ENCODE results near the gene DUS3L.

DUS3L gene

DNA sequence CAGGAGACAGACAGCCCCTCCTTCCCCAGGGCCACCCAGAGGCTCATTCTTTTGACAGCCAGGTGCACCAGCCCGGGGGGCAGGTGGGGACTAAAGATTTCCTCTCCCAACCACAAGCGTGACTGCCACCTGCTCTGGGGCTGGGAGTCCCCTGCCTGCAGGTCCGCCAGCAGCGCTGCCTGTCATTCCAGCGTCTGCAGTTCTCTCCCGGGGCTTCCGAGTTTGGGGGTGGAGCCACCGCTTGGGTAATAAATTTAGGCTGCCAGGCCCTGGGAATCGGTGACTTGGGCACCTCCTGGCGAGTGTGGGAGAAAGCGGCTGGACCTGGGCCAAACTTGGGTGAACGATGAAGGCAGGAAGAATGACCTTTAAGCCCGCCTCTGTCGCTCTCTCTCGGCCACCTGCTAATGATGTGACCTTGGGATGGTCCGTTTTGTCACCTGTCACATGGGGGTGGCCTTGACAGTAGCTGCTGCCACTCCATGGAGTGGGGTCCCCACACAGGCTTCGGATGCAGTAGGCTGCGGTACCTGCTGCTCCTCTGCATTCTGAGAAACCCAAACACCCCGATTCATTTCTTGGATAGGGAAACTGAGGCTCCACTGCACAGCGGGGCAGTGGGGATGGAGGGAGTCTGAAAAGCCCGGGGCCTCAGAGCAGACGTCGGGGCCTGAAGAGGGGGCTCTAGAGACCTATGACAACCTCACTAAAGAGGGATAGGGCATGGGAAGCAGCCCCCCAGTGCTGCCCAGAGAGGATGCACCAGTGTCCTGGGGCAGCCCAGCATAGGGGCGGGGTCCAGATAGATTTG lies 35.8 kb upstream of the DUS3L start (continued):
- TF ChIP-seq, protein P1, sequence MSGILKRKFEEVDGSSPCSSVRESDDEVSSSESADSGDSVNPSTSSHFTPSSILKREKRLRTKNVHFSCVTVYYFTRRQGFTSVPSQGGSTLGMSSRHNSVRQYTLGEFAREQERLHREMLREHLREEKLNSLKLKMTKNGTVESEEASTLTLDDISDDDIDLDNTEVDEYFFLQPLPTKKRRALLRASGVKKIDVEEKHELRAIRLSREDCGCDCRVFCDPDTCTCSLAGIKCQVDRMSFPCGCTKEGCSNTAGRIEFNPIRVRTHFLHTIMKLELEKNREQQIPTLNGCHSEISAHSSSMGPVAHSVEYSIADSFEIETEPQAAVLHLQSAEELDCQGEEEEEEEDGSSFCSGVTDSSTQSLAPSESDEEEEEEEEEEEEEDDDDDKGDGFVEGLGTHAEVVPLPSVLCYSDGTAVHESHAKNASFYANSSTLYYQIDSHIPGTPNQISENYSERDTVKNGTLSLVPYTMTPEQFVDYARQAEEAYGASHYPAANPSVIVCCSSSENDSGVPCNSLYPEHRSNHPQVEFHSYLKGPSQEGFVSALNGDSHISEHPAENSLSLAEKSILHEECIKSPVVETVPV (CRISPR knock-in tag; IDR thresholded peaks at IDR 0.05) = no peak
- no peak for TF ChIP-seq RARB (CRISPR knock-in tag; IDR thresholded peaks at IDR 0.05)

DNA sequence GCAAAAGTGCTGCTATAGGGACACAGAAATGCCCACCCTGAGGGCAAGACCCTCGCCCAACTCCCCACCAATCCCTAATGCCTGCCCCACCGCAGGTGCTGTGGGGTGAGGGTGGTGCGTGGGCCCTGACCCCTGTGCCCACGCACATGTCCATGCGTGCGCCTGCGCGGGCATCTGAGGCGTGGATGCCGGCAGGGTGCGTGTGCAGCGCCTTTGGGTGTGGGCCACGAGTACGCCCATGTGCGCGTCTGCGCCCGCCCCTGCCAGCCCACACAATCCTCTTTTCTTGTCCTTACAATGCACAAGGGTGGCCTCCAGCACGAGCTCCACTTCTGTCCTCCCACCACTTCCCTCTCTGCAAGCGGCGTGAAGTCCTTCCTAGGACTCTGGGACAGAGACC lies 34.2 kb upstream of the DUS3L start:
- no peak for ATAC-seq
- TF ChIP-seq, protein P2, sequence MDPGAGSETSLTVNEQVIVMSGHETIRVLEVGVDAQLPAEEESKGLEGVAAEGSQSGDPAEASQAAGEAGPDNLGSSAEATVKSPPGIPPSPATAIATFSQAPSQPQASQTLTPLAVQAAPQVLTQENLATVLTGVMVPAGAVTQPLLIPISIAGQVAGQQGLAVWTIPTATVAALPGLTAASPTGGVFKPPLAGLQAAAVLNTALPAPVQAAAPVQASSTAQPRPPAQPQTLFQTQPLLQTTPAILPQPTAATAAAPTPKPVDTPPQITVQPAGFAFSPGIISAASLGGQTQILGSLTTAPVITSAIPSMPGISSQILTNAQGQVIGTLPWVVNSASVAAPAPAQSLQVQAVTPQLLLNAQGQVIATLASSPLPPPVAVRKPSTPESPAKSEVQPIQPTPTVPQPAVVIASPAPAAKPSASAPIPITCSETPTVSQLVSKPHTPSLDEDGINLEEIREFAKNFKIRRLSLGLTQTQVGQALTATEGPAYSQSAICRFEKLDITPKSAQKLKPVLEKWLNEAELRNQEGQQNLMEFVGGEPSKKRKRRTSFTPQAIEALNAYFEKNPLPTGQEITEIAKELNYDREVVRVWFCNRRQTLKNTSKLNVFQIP (CRISPR knock-in tag; IDR thresholded peaks at IDR 0.05; ENCODE audit: borderline replicate concordance, low read depth) = no peak
- TF ChIP-seq ZFP30 (CRISPR knock-in tag; IDR thresholded peaks at IDR 0.05) (no peak), ESRRG (CRISPR knock-in tag; IDR thresholded peaks at IDR 0.05) (no peak), ZFP3 (CRISPR knock-in tag; IDR thresholded peaks at IDR 0.05) (no peak), RARB (CRISPR knock-in tag; IDR thresholded peaks at IDR 0.05) (no peak), CSDC2 (CRISPR knock-in tag; IDR thresholded peaks at IDR 0.05) (no peak), ZC3H10 (CRISPR knock-in tag; IDR thresholded peaks at IDR 0.05) (no peak), TCF4 (CRISPR knock-in tag; IDR thresholded peaks at IDR 0.05; ENCODE audit: borderline replicate concordance) (no peak), PPARA (CRISPR knock-in tag; IDR thresholded peaks at IDR 0.05; ENCODE audit: borderline replicate concordance) (no peak), TOX (CRISPR knock-in tag; IDR thresholded peaks at IDR 0.05; ENCODE audit: borderline replicate concordance) (no peak), ISL1 (CRISPR knock-in tag; IDR thresholded peaks at IDR 0.05) (no peak)
- TF ChIP-seq, protein P3, sequence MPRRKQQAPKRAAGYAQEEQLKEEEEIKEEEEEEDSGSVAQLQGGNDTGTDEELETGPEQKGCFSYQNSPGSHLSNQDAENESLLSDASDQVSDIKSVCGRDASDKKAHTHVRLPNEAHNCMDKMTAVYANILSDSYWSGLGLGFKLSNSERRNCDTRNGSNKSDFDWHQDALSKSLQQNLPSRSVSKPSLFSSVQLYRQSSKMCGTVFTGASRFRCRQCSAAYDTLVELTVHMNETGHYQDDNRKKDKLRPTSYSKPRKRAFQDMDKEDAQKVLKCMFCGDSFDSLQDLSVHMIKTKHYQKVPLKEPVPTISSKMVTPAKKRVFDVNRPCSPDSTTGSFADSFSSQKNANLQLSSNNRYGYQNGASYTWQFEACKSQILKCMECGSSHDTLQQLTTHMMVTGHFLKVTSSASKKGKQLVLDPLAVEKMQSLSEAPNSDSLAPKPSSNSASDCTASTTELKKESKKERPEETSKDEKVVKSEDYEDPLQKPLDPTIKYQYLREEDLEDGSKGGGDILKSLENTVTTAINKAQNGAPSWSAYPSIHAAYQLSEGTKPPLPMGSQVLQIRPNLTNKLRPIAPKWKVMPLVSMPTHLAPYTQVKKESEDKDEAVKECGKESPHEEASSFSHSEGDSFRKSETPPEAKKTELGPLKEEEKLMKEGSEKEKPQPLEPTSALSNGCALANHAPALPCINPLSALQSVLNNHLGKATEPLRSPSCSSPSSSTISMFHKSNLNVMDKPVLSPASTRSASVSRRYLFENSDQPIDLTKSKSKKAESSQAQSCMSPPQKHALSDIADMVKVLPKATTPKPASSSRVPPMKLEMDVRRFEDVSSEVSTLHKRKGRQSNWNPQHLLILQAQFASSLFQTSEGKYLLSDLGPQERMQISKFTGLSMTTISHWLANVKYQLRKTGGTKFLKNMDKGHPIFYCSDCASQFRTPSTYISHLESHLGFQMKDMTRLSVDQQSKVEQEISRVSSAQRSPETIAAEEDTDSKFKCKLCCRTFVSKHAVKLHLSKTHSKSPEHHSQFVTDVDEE (CRISPR knock-in tag; IDR thresholded peaks at IDR 0.05) = no peak

DNA sequence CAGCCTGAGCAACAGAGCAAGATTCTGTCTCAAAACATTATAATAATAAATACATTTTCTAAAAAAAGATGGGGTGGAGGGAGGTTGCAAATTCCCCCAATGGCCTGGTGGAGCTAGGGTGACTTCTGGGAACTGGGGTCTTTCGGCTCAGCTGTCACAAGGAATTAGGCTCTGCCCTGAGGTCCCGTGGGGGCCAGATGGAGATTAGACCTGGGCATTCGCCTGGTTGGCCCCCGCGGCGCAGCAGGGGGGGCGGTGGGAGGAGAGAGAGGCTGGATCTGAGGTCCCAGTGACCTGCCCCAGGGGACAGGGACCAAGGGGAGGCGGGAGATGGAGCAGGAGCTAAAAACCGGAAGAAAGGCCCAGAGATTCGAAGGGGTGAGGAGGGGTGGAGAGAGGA lies 33.8 kb upstream of the DUS3L start:
- no peak for ATAC-seq
- TF ChIP-seq ZNF70 (CRISPR knock-in tag; IDR thresholded peaks at IDR 0.05) (no peak), ZNF565 (CRISPR knock-in tag; conservative IDR thresholded peaks at IDR 0.05; ENCODE audit: low read depth) (no peak), PPARA (CRISPR knock-in tag; IDR thresholded peaks at IDR 0.05; ENCODE audit: borderline replicate concordance) (no peak), ZFP3 (CRISPR knock-in tag; IDR thresholded peaks at IDR 0.05) (no peak), ZC3H10 (CRISPR knock-in tag; IDR thresholded peaks at IDR 0.05) (no peak), CSDC2 (CRISPR knock-in tag; IDR thresholded peaks at IDR 0.05) (no peak), OSR1 (CRISPR knock-in tag; IDR thresholded peaks at IDR 0.05) (no peak), ZFP30 (CRISPR knock-in tag; IDR thresholded peaks at IDR 0.05) (no peak), ARNTL (CRISPR knock-in tag; IDR thresholded peaks at IDR 0.05; ENCODE audit: borderline replicate concordance, low read depth) (no peak), GLIS3 (CRISPR knock-in tag; IDR thresholded peaks at IDR 0.05) (no peak), TOX (CRISPR knock-in tag; IDR thresholded peaks at IDR 0.05; ENCODE audit: borderline replicate concordance) (no peak), ISL1 (CRISPR knock-in tag; IDR thresholded peaks at IDR 0.05) (no peak), TCF4 (CRISPR knock-in tag; IDR thresholded peaks at IDR 0.05; ENCODE audit: borderline replicate concordance) (no peak), BACH2 (CRISPR knock-in tag; IDR thresholded peaks at IDR 0.05; ENCODE audit: borderline replicate concordance) (no peak)
- TF ChIP-seq, protein P4, sequence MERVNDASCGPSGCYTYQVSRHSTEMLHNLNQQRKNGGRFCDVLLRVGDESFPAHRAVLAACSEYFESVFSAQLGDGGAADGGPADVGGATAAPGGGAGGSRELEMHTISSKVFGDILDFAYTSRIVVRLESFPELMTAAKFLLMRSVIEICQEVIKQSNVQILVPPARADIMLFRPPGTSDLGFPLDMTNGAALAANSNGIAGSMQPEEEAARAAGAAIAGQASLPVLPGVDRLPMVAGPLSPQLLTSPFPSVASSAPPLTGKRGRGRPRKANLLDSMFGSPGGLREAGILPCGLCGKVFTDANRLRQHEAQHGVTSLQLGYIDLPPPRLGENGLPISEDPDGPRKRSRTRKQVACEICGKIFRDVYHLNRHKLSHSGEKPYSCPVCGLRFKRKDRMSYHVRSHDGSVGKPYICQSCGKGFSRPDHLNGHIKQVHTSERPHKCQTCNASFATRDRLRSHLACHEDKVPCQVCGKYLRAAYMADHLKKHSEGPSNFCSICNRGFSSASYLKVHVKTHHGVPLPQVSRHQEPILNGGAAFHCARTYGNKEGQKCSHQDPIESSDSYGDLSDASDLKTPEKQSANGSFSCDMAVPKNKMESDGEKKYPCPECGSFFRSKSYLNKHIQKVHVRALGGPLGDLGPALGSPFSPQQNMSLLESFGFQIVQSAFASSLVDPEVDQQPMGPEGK (CRISPR knock-in tag; IDR thresholded peaks at IDR 0.05; ENCODE audit: borderline replicate concordance) = no peak
- TF ChIP-seq, protein P2 (CRISPR knock-in tag; IDR thresholded peaks at IDR 0.05; ENCODE audit: borderline replicate concordance, low read depth) = no peak
- TF ChIP-seq, protein P1 (CRISPR knock-in tag; IDR thresholded peaks at IDR 0.05) = no peak
- TF ChIP-seq, protein P5, sequence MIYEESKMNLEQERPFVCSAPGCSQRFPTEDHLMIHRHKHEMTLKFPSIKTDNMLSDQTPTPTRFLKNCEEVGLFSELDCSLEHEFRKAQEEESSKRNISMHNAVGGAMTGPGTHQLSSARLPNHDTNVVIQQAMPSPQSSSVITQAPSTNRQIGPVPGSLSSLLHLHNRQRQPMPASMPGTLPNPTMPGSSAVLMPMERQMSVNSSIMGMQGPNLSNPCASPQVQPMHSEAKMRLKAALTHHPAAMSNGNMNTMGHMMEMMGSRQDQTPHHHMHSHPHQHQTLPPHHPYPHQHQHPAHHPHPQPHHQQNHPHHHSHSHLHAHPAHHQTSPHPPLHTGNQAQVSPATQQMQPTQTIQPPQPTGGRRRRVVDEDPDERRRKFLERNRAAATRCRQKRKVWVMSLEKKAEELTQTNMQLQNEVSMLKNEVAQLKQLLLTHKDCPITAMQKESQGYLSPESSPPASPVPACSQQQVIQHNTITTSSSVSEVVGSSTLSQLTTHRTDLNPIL (CRISPR knock-in tag; IDR thresholded peaks at IDR 0.05; ENCODE audit: low read depth) = no peak
